OCI-LY1 (cell line): ENCODE measurements around the gene SSC4D.
"Not testable (repeated sequence)": the region's sequence is repeated elsewhere in the genome, so short reads cannot be mapped to it uniquely, and the experiment has no call there.

Source experiments
- H2AFZ ChIP-seq: fragments of 200-600 bp; sonication (generic), shearing (Covaris generic); 2 replicates; pipeline ENCODE4 v1.6.0; 2014; ENCODE audit warnings: antibody characterized with exemption, mild to moderate bottlenecking, low read length
- H3F3A ChIP-seq: fragments of 200-600 bp; sonication (generic), shearing (Covaris generic); 2 replicates; pipeline ENCODE4 v1.6.0; 2014; ENCODE audit warnings: mild to moderate bottlenecking, antibody characterized with exemption, low read length, moderate library complexity; ENCODE audit not compliant: insufficient read depth
- H3K27ac ChIP-seq: fragments of 200-600 bp; sonication (generic); 2 replicates; pipeline ENCODE4 v1.5.1; 2014; ENCODE audit warnings: low read length, mixed run types, mild to moderate bottlenecking, low read depth; ENCODE audit not compliant: poor library complexity, severe bottlenecking
- H3K27me3 ChIP-seq: fragments of 200-600 bp; sonication (generic); 2 replicates; pipeline ENCODE4 v1.6.0; 2014; ENCODE audit warnings: antibody characterized with exemption, mild to moderate bottlenecking, low read length, moderate library complexity; ENCODE audit not compliant: insufficient read depth
- H3K36me3 ChIP-seq: fragments of 200-600 bp; sonication (generic); 2 replicates; pipeline ENCODE4 v1.6.1; 2014; ENCODE audit warnings: mild to moderate bottlenecking, antibody characterized with exemption, low read length, moderate library complexity, mixed read lengths; ENCODE audit not compliant: insufficient read depth
- H3K4me1 ChIP-seq: fragments of 200-600 bp; sonication (generic); 2 replicates; pipeline ENCODE4 v1.5.1; 2014; ENCODE audit warnings: mild to moderate bottlenecking, low read length, moderate library complexity; ENCODE audit not compliant: insufficient read depth, severe bottlenecking
- H3K4me2 ChIP-seq: fragments of 200-600 bp; sonication (generic), shearing (Covaris generic); 2 replicates; pipeline ENCODE4 v1.6.1; 2014; ENCODE audit warnings: low read length
- H3K4me3 ChIP-seq: fragments of 200-600 bp; sonication (generic); 2 replicates; pipeline ENCODE4 v1.5.1; 2014; ENCODE audit warnings: low read length, low read depth, mild to moderate bottlenecking, mixed read lengths; ENCODE audit not compliant: poor library complexity, severe bottlenecking
- H3K79me2 ChIP-seq: fragments of 200-600 bp; shearing (Covaris generic); 2 replicates; pipeline ENCODE4 v1.6.1; 2016; ENCODE audit warnings: mixed run types, low read length, mixed read lengths; ENCODE audit not compliant: insufficient read depth
- H3K9ac ChIP-seq: fragments of 200-600 bp; sonication (generic), shearing (Covaris generic); 2 replicates; pipeline ENCODE4 v1.6.1; 2014; ENCODE audit warnings: mild to moderate bottlenecking, low read length, mixed read lengths
- H3K9me2 ChIP-seq: fragments of 200-600 bp; sonication (generic), shearing (Covaris generic); 2 replicates; pipeline ENCODE4 v1.6.1; 2014; ENCODE audit warnings: low read depth, mild to moderate bottlenecking, low read length, mixed read lengths
- H3K9me3 ChIP-seq: fragments of 200-600 bp; shearing (Covaris generic); 2 replicates; pipeline ENCODE4 v1.6.1; 2014; ENCODE audit warnings: low read length, mixed read lengths
- H4K20me1 ChIP-seq: fragments of 200-600 bp; sonication (generic), shearing (Covaris generic); 2 replicates; pipeline ENCODE4 v1.6.0; 2016; ENCODE audit warnings: mild to moderate bottlenecking, low read length; ENCODE audit not compliant: insufficient read depth
- EZH2 ChIP-seq: fragments of 200-600 bp; sonication (generic), shearing (Covaris generic); IDR thresholded peaks from 2 replicates; pipeline ENCODE4 v1.8.0; 2017; ENCODE audit warnings: borderline replicate concordance, mixed run types, mild to moderate bottlenecking, antibody characterized with exemption, low read length, moderate library complexity, mixed read lengths
- TF ChIP-seq, protein P1 (sequence below): fragments of 200-600 bp; sonication (generic), shearing (Covaris generic); IDR thresholded peaks from 2 replicates; pipeline ENCODE4 v1.5.1; 2017; ENCODE audit warnings: mild to moderate bottlenecking, antibody characterized with exemption, low read length, moderate library complexity, mixed read lengths

The SSC4D gene

DNA sequence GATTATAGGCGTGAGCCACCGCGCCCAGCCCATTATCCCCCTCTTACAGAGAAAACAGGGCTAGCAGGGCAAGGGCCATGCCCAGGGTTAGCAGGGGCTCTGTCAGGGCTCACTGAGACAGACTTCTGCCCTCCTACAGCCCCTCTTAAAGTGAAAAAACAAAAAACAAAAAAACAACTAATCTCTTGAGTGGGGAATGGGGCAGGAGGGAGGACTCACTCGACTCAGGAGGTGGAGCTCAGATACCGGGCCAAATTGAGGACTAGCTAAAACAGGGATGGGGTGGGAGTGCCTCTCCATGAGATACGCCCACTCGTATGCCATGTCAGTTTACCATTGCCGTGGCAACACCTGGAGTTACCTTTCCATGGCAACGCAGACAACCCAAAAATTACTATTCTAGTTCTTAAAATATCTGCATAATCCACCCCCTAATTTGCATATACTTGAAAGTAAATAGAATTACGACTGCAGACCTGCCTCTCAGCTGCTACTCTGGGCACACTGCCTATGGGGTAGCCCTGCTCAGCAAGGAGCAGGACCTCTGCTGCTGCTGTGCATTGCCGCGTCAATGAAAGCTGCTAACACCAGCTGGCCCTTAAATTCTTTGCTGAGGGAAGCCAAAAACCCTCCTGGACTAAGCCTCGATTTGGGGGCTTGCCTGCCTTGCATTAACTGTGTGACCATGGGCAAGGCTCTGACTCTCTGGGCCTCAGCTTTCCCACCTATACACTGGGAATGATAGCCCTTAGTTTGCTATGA, 13.4 kb downstream of the SSC4D start:
- no peak overlapping the region for H3K27ac ChIP-seq
- no peak overlapping the region for H2AFZ ChIP-seq
- H3K9ac ChIP-seq: no peak overlapping the region
- peaks cover 30% of the 10 kb centered on the region for H3K4me1 ChIP-seq
- H3K4me3 ChIP-seq: no peak overlapping the region
- no peaks in the 10 kb centered on the region for H3K27me3 ChIP-seq
- no peaks in the 10 kb centered on the region for H3K9me2 ChIP-seq
- no peak for TF ChIP-seq EZH2
- TF ChIP-seq, protein P1, sequence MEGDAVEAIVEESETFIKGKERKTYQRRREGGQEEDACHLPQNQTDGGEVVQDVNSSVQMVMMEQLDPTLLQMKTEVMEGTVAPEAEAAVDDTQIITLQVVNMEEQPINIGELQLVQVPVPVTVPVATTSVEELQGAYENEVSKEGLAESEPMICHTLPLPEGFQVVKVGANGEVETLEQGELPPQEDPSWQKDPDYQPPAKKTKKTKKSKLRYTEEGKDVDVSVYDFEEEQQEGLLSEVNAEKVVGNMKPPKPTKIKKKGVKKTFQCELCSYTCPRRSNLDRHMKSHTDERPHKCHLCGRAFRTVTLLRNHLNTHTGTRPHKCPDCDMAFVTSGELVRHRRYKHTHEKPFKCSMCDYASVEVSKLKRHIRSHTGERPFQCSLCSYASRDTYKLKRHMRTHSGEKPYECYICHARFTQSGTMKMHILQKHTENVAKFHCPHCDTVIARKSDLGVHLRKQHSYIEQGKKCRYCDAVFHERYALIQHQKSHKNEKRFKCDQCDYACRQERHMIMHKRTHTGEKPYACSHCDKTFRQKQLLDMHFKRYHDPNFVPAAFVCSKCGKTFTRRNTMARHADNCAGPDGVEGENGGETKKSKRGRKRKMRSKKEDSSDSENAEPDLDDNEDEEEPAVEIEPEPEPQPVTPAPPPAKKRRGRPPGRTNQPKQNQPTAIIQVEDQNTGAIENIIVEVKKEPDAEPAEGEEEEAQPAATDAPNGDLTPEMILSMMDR: no peak
- H4K20me1 ChIP-seq: no peaks in the 10 kb centered on the region
- H3K4me2 ChIP-seq: no peak overlapping the region
- no peaks in the 10 kb centered on the region for H3K79me2 ChIP-seq
- H3K36me3 ChIP-seq: no peaks in the 10 kb centered on the region
- no peaks in the 10 kb centered on the region for H3F3A ChIP-seq
- H3K9me3 ChIP-seq: no peaks in the 10 kb centered on the region

DNA sequence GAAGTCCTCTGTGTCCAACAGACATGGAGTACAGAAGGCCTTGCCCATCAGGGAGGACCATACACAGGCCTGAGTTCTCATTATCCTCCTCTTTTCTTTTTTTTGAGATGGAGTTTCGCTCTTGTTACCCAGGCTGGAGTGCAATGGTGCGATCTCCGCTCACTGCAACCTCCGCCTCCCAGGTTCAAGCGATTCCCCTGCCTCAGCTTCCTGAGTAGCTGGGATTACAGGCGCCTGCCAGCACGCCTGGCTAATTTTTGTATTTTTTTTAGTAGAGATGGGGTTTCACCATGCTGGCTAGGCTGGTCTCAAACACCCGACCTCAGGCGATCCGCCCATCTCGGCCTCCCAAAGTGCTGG, 13.9 kb downstream of the SSC4D start:
- not testable (repeated sequence) for H2AFZ ChIP-seq, H3K9me2 ChIP-seq, H3K27me3 ChIP-seq, H3K79me2 ChIP-seq, H3F3A ChIP-seq, H3K4me3 ChIP-seq, H4K20me1 ChIP-seq, H3K9ac ChIP-seq, H3K4me2 ChIP-seq, H3K27ac ChIP-seq, H3K9me3 ChIP-seq, H3K36me3 ChIP-seq
- H3K4me1 ChIP-seq: peaks cover 30% of the 10 kb centered on the region

DNA sequence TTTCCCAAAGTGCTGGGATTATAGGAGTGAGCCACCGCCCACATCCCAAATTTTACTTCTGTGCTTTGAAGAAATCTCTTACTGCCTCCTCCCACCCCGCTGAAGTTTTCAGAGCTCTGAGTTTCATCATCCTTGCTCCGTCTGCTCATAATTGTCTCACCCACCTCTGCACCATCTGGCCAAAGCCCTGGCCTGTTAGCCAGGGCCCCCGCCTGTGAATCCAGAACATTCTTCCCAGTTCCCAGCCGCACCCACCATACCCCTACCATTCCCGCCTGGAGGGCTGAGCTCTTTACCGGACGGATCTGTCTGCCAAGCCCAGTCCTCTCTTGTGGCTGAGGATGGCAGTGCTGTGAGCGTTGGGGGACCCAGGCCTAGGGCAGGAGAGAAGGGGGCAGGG, 14.5 kb downstream of the SSC4D start:
- Histone ChIP-seq H3F3A (no peaks in the 10 kb centered on the region), H3K9ac (no peak overlapping the region), H3K4me3 (no peak overlapping the region), H4K20me1 (no peaks in the 10 kb centered on the region), H3K9me2 (no peaks in the 10 kb centered on the region), H3K27me3 (no peaks in the 10 kb centered on the region), H3K27ac (no peak overlapping the region), H3K4me1 (peaks cover 30% of the 10 kb centered on the region), H3K9me3 (no peaks in the 10 kb centered on the region), H3K79me2 (no peaks in the 10 kb centered on the region), H3K4me2 (no peak overlapping the region), H3K36me3 (no peaks in the 10 kb centered on the region), H2AFZ (no peak overlapping the region)
- TF ChIP-seq EZH2: no peak
- TF ChIP-seq, protein P1: no peak
